Body of pancreas (tissue), 4 donors: ENCODE results near the gene UBXN7.

Experiments used
- POLR2A ChIP-seq, 3 donors: fragments of 450-650 bp; IDR thresholded peaks; one replicate each; pipeline ENCODE4 v1.6.1; 2016; ENCODE audit warnings: antibody characterized with exemption in 3 of 3, mild to moderate bottlenecking in 2 of 3
- TF ChIP-seq, protein P1 (sequence below), 7 experiments: fragments of 450-650 bp in 4 of 7; fragments of 200-600 bp in 3 of 7; sonication (generic) in 3 of 7; IDR thresholded peaks; one replicate each; pipeline ENCODE4 v1.5.1; 2016 to 2019; ENCODE audit warnings: antibody characterized with exemption in 7 of 7

DNA sequence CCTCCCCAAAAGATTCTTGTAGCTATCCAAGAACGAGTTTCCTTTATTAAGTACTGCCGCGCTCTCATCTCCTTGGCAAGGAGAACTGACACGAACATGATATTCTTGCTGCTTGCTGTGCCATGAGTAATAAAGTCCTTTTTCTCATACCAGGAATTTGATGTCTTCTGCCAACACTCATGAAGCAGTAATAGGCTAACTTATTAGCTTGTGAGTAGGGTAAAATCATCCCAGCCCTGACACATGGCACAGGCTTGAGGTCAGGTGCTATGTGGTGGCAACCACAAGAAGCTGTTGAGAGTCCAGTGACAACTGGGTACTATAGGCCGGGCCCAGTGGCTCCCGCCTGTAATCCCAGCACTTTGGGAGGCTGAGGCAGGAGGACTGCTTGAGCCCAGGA, 22.7 kb upstream of the UBXN7 start:
- TF ChIP-seq, protein P1, sequence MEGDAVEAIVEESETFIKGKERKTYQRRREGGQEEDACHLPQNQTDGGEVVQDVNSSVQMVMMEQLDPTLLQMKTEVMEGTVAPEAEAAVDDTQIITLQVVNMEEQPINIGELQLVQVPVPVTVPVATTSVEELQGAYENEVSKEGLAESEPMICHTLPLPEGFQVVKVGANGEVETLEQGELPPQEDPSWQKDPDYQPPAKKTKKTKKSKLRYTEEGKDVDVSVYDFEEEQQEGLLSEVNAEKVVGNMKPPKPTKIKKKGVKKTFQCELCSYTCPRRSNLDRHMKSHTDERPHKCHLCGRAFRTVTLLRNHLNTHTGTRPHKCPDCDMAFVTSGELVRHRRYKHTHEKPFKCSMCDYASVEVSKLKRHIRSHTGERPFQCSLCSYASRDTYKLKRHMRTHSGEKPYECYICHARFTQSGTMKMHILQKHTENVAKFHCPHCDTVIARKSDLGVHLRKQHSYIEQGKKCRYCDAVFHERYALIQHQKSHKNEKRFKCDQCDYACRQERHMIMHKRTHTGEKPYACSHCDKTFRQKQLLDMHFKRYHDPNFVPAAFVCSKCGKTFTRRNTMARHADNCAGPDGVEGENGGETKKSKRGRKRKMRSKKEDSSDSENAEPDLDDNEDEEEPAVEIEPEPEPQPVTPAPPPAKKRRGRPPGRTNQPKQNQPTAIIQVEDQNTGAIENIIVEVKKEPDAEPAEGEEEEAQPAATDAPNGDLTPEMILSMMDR (IDR thresholded peaks at IDR 0.05): no peak
- no peak for TF ChIP-seq POLR2A (IDR thresholded peaks at IDR 0.05)
